ENCODE measurements around the gene NEDD4. TPM values are rescaled to one million over a fixed set of nuclear protein-coding genes. Genes with fewer than 3 reads are reported as not detected.
"Not testable (repeated sequence)": the region's sequence is repeated elsewhere in the genome, so short reads cannot be mapped to it uniquely, and the experiment has no call there.

The NEDD4 gene
- polyA plus RNA-seq, 2 donors = 1.7 to 2.3 TPM

GRCh38 chr15:55827204-55827603 is 166.2 kb downstream of the NEDD4 start:
- Histone ChIP-seq H3K4me3 (ENCODE audit: low read depth in 1 of 2, low read length in 2 of 2) (no peak overlapping the region), H3K27ac (ENCODE audit: low read depth in 2 of 2, low read length in 1 of 2) (no peak overlapping the region), H3K36me3 (ENCODE audit: control insufficient read depth in 2 of 2, insufficient read depth in 2 of 2, low read length in 1 of 2) (no peaks in the 10 kb centered on the region), H3K27me3 (ENCODE audit: control insufficient read depth in 1 of 2, insufficient read depth in 2 of 2, low read length in 2 of 2) (no peaks in the 10 kb centered on the region), H3K9me3 (ENCODE audit: control insufficient read depth in 2 of 2, insufficient read depth in 1 of 2, low read depth in 1 of 2, low read length in 1 of 2) (no peaks in the 10 kb centered on the region), H3K4me1 (ENCODE audit: control insufficient read depth in 2 of 2, insufficient read depth in 2 of 2, low read length in 1 of 2) (no peaks in the 10 kb centered on the region)
- WGBS, 2 donors = 81 to 92% methylated on average over 2 of the region's 2 CpGs

GRCh38 chr15:55824857-55825613 is 168.4 kb downstream of the NEDD4 start:
- no peak overlapping the region for H3K4me3 ChIP-seq (ENCODE audit: low read depth in 1 of 2, low read length in 2 of 2)
- no peaks in the 10 kb centered on the region for H3K9me3 ChIP-seq (ENCODE audit: control insufficient read depth in 2 of 2, insufficient read depth in 1 of 2, low read depth in 1 of 2, low read length in 1 of 2)
- no peak overlapping the region for H3K27ac ChIP-seq (ENCODE audit: low read depth in 2 of 2, low read length in 1 of 2)
- no peaks in the 10 kb centered on the region for H3K4me1 ChIP-seq (ENCODE audit: control insufficient read depth in 2 of 2, insufficient read depth in 2 of 2, low read length in 1 of 2)
- 91 to 92% methylated on average over 4 of the region's 4 CpGs for WGBS, 2 donors
- H3K27me3 ChIP-seq (ENCODE audit: control insufficient read depth in 1 of 2, insufficient read depth in 2 of 2, low read length in 2 of 2) = no peaks in the 10 kb centered on the region
- H3K36me3 ChIP-seq (ENCODE audit: control insufficient read depth in 2 of 2, insufficient read depth in 2 of 2, low read length in 1 of 2) = no peaks in the 10 kb centered on the region

- WGBS, 2 donors = 26 to 50% methylated on average over 3 of the region's 3 CpGs
- Histone ChIP-seq H3K27ac (ENCODE audit: low read depth in 2 of 2, low read length in 1 of 2) (no peak overlapping the region), H3K36me3 (ENCODE audit: control insufficient read depth in 2 of 2, insufficient read depth in 2 of 2, low read length in 1 of 2) (no peaks in the 10 kb centered on the region), H3K4me3 (ENCODE audit: low read depth in 1 of 2, low read length in 2 of 2) (no peak overlapping the region), H3K9me3 (ENCODE audit: control insufficient read depth in 2 of 2, insufficient read depth in 1 of 2, low read depth in 1 of 2, low read length in 1 of 2) (peaks cover 0 to 3% of the 10 kb centered on the region in 2 donors), H3K27me3 (ENCODE audit: control insufficient read depth in 1 of 2, insufficient read depth in 2 of 2, low read length in 2 of 2) (no peaks in the 10 kb centered on the region), H3K4me1 (ENCODE audit: control insufficient read depth in 2 of 2, insufficient read depth in 2 of 2, low read length in 1 of 2) (peaks cover 0 to 2% of the 10 kb centered on the region in 2 donors)
Measured at GRCh38 chr15:55823699-55824340, 169.6 kb downstream of the NEDD4 start.

GRCh38 chr15:55823191-55823670 is 170.2 kb downstream of the NEDD4 start:
- Histone ChIP-seq H3K9me3 (ENCODE audit: control insufficient read depth in 2 of 2, insufficient read depth in 1 of 2, low read depth in 1 of 2, low read length in 1 of 2) (peaks cover 0 to 3% of the 10 kb centered on the region in 2 donors), H3K4me3 (ENCODE audit: low read depth in 1 of 2, low read length in 2 of 2) (no peak overlapping the region), H3K36me3 (ENCODE audit: control insufficient read depth in 2 of 2, insufficient read depth in 2 of 2, low read length in 1 of 2) (no peaks in the 10 kb centered on the region), H3K27ac (ENCODE audit: low read depth in 2 of 2, low read length in 1 of 2) (no peak overlapping the region), H3K27me3 (ENCODE audit: control insufficient read depth in 1 of 2, insufficient read depth in 2 of 2, low read length in 2 of 2) (no peaks in the 10 kb centered on the region), H3K4me1 (ENCODE audit: control insufficient read depth in 2 of 2, insufficient read depth in 2 of 2, low read length in 1 of 2) (peaks cover 0 to 2% of the 10 kb centered on the region in 2 donors)
- WGBS, 2 donors = 17 to 26% methylated on average over 3 of the region's 3 CpGs

GRCh38 chr15:55821740-55822139 is 171.7 kb downstream of the NEDD4 start:
- H3K27me3 ChIP-seq (ENCODE audit: control insufficient read depth in 1 of 2, insufficient read depth in 2 of 2, low read length in 2 of 2); H3K36me3 ChIP-seq (ENCODE audit: control insufficient read depth in 2 of 2, insufficient read depth in 2 of 2, low read length in 1 of 2); H3K4me3 ChIP-seq (ENCODE audit: low read depth in 1 of 2, low read length in 2 of 2); H3K9me3 ChIP-seq (ENCODE audit: control insufficient read depth in 2 of 2, insufficient read depth in 1 of 2, low read depth in 1 of 2, low read length in 1 of 2); H3K27ac ChIP-seq (ENCODE audit: low read depth in 2 of 2, low read length in 1 of 2); H3K4me1 ChIP-seq (ENCODE audit: control insufficient read depth in 2 of 2, insufficient read depth in 2 of 2, low read length in 1 of 2): not testable (repeated sequence)
- 89 to 95% methylated on average over 2 of the region's 2 CpGs for WGBS, 2 donors

GRCh38 chr15:55820043-55820442 is 173.4 kb downstream of the NEDD4 start:
- H3K9me3 ChIP-seq (ENCODE audit: control insufficient read depth in 2 of 2, insufficient read depth in 1 of 2, low read depth in 1 of 2, low read length in 1 of 2) = peaks cover 0 to 3% of the 10 kb centered on the region in 2 donors
- no peak overlapping the region for H3K4me3 ChIP-seq (ENCODE audit: low read depth in 1 of 2, low read length in 2 of 2)
- H3K27me3 ChIP-seq (ENCODE audit: control insufficient read depth in 1 of 2, insufficient read depth in 2 of 2, low read length in 2 of 2) = no peaks in the 10 kb centered on the region
- H3K36me3 ChIP-seq (ENCODE audit: control insufficient read depth in 2 of 2, insufficient read depth in 2 of 2, low read length in 1 of 2) = no peaks in the 10 kb centered on the region
- no peak overlapping the region for H3K27ac ChIP-seq (ENCODE audit: low read depth in 2 of 2, low read length in 1 of 2)
- whole genome bisulfite sequencing, 2 donors = 67 to 68% methylated on average over 5 of the region's 5 CpGs
- peaks cover 0 to 2% of the 10 kb centered on the region in 2 donors for H3K4me1 ChIP-seq (ENCODE audit: control insufficient read depth in 2 of 2, insufficient read depth in 2 of 2, low read length in 1 of 2)

GRCh38 chr15:55819397-55820034 is 173.9 kb downstream of the NEDD4 start:
- no peak overlapping the region for H3K27ac ChIP-seq (ENCODE audit: low read depth in 2 of 2, low read length in 1 of 2)
- no peak overlapping the region for H3K4me3 ChIP-seq (ENCODE audit: low read depth in 1 of 2, low read length in 2 of 2)
- 82 to 83% methylated on average over 10 of the region's 10 CpGs for WGBS, 2 donors
- peaks cover 0 to 2% of the 10 kb centered on the region in 2 donors for H3K4me1 ChIP-seq (ENCODE audit: control insufficient read depth in 2 of 2, insufficient read depth in 2 of 2, low read length in 1 of 2)
- H3K36me3 ChIP-seq (ENCODE audit: control insufficient read depth in 2 of 2, insufficient read depth in 2 of 2, low read length in 1 of 2) = no peaks in the 10 kb centered on the region
- H3K9me3 ChIP-seq (ENCODE audit: control insufficient read depth in 2 of 2, insufficient read depth in 1 of 2, low read depth in 1 of 2, low read length in 1 of 2) = peaks cover 0 to 3% of the 10 kb centered on the region in 2 donors
- no peaks in the 10 kb centered on the region for H3K27me3 ChIP-seq (ENCODE audit: control insufficient read depth in 1 of 2, insufficient read depth in 2 of 2, low read length in 2 of 2)

GRCh38 chr15:55816017-55816416 is 177.4 kb downstream of the NEDD4 start:
- Histone ChIP-seq H3K4me3 (ENCODE audit: low read depth in 1 of 2, low read length in 2 of 2) (no peak overlapping the region), H3K27me3 (ENCODE audit: control insufficient read depth in 1 of 2, insufficient read depth in 2 of 2, low read length in 2 of 2) (no peaks in the 10 kb centered on the region), H3K9me3 (ENCODE audit: control insufficient read depth in 2 of 2, insufficient read depth in 1 of 2, low read depth in 1 of 2, low read length in 1 of 2) (peaks cover 0 to 3% of the 10 kb centered on the region in 2 donors), H3K27ac (ENCODE audit: low read depth in 2 of 2, low read length in 1 of 2) (no peak overlapping the region), H3K36me3 (ENCODE audit: control insufficient read depth in 2 of 2, insufficient read depth in 2 of 2, low read length in 1 of 2) (no peaks in the 10 kb centered on the region), H3K4me1 (ENCODE audit: control insufficient read depth in 2 of 2, insufficient read depth in 2 of 2, low read length in 1 of 2) (peaks cover 0 to 2% of the 10 kb centered on the region in 2 donors)

- Histone ChIP-seq H3K27me3 (ENCODE audit: control insufficient read depth in 1 of 2, insufficient read depth in 2 of 2, low read length in 2 of 2) (no peaks in the 10 kb centered on the region), H3K27ac (ENCODE audit: low read depth in 2 of 2, low read length in 1 of 2) (no peak overlapping the region), H3K9me3 (ENCODE audit: control insufficient read depth in 2 of 2, insufficient read depth in 1 of 2, low read depth in 1 of 2, low read length in 1 of 2) (no peaks in the 10 kb centered on the region), H3K36me3 (ENCODE audit: control insufficient read depth in 2 of 2, insufficient read depth in 2 of 2, low read length in 1 of 2) (peaks cover 0 to 2% of the 10 kb centered on the region in 2 donors), H3K4me3 (ENCODE audit: low read depth in 1 of 2, low read length in 2 of 2) (no peak overlapping the region), H3K4me1 (ENCODE audit: control insufficient read depth in 2 of 2, insufficient read depth in 2 of 2, low read length in 1 of 2) (no peaks in the 10 kb centered on the region)
- 82 to 84% methylated on average over 5 of the region's 5 CpGs for WGBS, 2 donors
Measured at GRCh38 chr15:55802600-55803376, 190.6 kb downstream of the NEDD4 start.

All from esophagus (tissue), 2 donors.